SHP77 treated with DMSO at 0.1 percent for 48 hours (cell line): ENCODE measurements around the gene ZFPM1.
"Not testable (repeated sequence)": the region's sequence is repeated elsewhere in the genome, so short reads cannot be mapped to it uniquely, and the experiment has no call there.

Source experiments
- DNase-seq: peaks from one replicate; lab custom pipeline; 2025; lab: John Stamatoyannopoulos, UW

ZFPM1 gene

DNA sequence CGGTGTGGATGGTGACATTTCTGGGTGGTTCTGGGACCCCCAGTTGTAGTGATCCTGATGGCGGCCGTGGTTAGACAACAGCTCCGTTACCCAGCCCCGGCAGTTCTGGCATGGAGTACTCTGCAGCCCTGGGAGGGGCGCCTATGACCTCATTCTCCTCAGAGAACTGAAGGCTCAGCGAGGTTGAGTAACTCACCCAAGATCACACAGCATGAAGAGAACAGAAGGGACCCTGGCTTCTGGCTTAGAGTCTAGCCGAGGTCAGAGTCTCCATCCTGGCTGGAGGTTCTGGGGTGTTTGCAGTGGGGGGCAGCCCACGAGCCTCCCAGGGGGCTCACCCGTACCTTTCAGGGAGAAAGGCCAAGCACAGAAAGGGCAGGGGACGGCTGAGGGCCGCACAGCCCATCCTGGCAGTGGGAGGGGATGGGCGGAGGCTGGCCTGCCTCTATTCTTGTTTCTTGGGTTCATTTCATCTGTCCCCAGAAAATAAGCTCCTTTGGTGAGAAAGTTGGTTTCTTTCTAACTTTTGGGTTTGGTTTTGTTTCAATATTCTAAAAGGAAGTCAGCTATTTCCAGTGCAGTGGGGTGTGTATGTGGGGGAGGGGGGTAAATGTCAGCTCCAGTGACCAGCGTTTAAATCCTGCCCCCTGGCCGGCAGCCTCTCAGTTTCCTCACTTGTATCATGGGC lies 13.2 kb downstream of the ZFPM1 start:
- no peak for DNase-seq

DNA sequence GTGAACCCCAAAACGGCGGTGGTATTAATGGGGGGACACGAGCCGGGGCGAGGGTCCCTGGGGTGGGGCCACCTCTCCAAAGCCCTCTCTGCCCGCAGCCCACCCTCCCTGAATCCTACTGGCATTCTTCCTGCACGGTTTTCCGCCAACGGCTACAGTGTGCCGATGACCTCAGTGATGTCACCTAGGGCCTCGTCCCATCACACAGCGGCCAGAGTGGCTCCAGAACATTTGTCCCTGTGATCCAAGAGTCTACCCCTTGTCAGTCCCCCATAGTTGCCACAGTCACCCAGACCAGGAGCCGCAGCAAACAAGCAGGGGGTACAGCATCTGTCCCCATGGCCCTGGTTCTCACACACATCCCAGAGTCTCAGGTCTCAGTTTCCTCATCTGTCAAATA lies 13.9 kb downstream of the ZFPM1 start:
- DNase-seq, result no peak

DNA sequence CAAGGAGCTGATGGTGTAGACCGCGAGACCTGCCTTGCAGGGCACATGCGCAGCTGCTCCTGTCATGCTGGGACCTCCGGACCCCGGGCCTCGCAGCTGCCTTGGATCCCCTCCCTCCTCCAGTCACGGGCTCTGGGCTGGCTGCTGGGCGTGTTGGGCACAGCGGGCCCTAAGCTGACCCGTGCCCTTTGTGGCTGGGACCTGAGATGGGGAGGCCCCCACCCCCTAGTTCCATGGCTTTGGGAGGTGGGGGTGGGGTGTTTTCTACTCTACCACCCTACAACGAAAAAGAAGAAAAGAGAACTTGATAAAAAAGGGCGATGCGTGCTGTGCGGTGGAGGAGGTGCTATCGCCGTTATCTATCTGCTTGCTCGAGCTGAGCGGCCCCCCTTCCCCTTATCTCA lies 14.5 kb downstream of the ZFPM1 start:
- no peak for DNase-seq

DNA sequence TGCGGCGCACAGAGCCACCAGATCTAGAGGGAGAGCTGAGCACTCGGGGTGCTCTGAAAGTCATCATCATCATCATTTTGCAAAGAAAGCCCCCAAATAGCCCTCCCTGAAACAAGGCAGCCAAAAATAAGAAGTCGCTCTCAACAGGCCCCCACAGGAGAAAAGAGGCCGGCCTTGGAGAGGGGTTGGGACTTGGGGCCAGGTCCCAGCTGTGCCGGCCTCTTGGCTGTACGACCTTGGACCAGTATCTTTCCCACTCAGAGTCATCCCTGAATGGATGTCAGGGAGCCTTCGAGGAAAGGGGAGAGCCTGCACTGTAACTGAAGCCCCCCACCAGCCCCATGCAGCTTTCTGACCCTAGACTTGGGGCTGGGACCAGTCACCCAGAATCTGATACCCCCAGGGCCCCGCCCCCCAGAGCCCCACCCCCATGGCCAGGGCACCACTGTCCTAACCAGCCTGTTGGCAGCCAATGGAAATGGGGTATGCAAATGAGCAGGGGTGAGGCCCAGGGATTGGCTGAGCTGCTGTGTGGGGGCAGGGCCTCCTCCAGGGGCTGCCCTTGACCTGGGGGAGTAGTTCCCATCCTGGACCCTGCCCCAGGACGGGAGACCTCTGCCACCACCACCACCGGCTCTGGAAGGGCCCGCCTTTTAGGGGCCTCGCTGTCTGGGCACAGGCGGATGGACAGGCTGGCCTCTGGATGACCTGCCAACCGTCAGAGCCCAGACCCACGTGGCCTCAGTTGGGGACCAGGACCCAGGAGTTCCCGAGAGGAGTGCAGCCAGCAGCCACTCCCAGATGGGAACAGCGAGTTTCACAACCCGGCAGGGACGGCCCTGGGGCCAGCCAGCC lies 15.4 kb downstream of the ZFPM1 start:
- no peak for DNase-seq

DNA sequence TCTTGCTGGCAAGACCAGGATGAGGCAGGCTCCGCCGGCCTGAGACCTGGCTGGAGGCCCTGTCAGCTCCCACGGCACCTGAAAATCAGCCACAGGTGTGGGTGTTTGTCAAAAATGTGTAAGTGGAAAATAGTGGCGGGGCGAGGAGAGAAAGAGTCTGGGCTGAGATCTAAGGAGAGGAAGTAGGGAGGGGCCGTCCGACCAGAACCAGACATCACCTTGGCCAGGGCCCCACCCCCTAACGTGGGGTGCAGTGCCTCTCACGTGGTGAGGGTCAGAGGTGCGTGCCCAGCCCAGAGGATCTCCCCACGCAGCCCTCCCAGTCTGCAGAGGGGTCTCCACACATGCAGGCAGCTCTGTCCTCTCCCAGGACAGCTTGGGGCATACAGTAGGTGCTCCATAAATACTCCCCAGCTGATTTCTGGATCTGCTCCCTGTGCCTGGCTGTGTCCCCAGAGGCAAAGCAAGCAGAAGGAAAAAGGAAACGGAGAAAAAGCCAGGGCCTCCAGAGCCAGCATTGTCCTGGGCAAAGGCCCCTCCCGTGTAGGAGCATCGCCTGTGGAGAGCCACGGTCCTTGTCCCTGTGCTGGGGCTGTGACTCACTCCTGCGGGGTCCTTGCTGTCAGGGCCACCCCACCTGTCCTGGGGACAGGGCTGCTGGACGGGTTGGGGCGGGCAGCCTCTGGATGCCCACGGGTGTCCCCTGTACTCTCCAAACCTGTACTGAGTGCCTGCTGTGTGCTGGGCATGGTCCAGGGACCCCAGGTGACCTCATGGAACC lies 16.7 kb downstream of the ZFPM1 start:
- DNase-seq, result no peak

DNA sequence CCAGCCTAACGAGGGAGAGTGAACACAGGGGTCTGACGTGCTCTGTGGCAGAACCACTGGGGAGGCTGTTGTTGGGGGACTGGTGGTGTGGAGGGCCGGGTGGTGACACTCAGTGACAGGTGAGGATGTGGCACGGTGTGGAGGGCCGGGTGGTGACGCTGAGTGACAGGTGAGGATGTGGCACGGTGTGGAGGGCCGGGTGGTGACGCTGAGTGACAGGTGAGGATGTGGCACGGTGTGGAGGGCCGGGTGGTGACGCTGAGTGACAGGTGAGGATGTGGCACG lies 17.3 kb downstream of the ZFPM1 start:
- not testable (repeated sequence) for DNase-seq

DNA sequence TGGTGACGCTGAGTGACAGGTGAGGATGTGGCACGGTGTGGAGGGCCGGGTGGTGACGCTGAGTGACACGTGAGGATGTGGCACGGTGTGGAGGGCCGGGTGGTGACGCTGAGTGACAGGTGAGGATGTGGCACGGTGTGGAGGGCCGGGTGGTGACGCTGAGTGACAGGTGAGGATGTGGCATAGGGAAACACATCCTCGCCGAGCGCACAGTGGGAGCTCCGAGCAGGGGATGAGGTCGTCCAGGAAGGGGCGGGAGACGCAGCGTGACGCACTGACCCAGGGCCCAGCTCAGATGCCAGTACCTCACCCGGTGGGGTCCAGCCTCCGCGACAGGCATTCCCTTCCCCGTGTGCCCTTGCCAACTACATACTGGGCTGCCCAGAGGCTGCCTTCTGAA lies 17.6 kb downstream of the ZFPM1 start:
- DNase-seq, result not testable (repeated sequence)

DNA sequence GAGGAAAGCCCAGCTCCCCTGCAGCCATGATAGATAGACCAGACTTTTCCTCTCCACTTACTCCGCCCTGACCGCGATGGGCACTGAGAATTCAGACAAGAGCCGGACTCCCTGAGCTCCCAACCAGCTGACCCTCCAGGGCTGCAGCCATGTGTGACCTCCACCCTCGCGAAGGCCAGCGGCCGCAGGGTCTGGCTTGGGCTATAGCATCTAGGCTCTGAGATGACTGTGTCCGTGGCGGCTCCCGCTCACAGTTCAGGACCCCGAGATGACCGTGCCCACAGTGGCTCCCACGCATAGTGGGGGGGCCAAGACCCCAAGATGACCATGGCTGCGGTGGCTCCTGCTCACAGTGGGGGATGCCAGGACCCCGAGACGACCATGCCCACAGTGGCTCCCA lies 18.0 kb downstream of the ZFPM1 start:
- DNase-seq, result no peak

DNA sequence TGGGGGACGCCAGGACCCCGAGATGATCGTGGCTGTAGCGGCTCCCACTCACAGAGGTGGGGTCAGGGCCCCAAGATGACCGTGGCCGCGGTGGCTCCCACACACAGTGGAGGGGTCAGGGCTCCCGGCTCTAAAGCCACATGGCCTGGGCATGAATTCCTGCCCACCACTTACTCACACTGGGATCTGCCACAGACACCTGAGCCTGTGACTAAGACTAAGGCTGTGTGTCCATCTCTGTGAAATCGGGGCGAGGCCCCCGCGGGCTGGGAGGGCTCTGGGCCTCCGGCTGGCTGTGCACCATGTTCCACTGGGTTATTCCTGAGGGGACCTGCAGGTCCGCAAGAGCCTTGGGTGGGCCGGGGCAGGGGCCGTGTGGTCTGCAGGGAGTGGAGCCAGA lies 18.5 kb downstream of the ZFPM1 start:
- DNase-seq, result no peak

DNA sequence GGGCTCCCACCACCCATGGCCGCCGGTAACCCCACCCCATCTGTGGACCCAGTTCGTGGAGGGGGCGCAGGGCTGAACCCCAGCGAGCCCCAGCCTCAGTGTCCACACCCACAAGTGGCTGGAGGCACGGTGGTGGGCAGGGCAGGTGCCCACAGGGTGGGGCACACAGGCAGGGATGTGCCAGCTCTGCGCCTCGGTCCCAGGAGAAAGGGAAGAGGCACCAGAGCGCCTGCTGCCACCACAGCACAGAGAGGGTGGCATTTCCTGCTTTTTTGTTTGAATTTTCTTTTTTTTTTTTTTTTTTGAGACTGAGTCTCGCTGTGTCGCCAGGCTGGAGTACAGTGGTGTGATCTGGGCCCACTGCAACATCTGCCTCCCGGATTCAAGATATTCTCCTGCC lies 19.0 kb downstream of the ZFPM1 start:
- no peak for DNase-seq

DNA sequence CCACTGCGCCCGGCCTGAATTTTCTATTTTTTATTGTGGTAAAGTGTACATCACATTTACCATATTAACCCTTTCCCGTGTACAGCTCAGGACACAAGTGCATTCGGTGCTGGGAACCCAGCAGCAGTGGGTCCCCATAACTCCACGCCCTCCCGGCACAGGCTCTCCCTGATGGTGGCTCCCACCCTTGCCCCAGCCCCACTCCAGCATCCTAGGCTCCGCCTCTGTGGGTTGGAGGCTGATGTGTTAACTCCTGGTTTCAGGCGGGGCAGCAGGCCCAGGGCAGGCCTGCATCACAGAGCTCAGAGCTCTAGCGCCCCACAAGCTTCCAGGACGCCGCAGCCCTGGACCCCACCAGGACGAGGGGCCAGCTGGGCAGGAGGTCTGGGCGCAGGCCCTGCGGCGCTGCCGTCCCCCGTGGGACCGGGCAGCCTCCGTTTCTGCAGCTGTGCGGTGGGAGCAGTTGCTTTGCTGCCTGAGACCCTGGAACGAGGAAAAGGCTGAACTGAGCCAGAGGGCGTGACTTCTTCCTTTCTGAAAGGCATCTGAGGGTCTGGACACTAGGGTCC lies 19.6 kb downstream of the ZFPM1 start:
- DNase-seq, result no peak

DNA sequence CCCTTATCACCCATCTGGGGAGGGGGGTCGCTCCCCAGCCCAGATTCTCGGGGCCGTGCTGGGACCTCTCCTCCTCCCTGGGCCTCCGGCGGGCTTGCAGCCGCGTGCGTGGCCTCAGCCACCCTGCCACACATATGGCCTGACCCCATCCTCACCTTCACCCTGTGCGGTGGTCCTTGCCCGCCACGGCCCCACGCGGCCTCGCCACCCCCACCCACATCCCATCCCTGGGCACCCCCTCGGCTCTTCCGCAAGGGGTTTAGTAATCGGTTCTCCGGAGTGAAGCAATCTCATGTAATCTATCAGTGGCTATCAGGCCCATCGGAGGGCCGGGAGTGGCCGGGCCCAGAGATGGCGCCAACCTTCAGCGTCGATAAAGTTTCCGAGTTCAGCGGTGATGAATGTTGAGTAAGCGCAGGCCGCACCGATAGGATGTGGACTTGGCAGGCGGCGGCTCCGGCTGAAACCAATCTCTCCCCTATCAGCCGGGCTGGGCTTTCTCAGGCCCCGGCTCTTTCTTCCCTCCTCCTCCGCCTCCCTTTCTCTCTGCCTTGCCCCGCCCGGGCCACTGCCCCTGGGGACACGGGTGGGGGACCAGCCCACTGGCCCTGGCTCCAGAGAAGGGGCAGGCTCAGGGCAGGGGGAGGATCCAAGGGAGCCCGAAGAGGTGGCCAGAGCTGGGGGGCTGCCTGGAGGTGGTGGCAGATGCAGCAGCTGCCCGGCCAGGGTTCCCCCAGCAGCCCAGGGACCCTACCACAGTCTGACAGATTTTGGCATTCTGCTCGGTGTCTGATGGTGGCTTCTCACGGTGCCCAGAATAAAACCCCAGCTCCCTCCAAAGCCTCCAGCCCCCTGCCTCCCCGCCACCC lies 20.8 kb downstream of the ZFPM1 start:
- DNase-seq, result no peak

DNA sequence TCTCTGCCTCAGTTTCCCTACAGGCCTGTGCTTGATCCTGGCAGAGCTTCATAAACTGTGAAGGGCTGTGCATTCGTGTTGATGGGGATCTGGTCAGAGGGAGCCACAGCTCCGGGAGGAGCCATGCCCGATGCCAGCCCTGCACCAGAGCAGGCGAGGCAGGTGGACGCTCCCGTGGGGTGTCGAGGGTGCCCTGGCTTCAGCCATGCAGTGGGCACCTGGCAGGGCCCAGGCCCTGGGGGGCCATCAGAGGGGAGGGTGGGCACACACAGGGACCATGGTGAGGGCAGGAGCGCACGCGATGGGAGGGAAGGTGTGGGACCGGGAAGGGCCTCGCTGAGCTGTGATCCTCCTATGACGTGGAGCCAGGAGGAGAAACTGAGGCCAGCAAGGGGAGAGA lies 22.0 kb downstream of the ZFPM1 start:
- DNase-seq, result no peak

DNA sequence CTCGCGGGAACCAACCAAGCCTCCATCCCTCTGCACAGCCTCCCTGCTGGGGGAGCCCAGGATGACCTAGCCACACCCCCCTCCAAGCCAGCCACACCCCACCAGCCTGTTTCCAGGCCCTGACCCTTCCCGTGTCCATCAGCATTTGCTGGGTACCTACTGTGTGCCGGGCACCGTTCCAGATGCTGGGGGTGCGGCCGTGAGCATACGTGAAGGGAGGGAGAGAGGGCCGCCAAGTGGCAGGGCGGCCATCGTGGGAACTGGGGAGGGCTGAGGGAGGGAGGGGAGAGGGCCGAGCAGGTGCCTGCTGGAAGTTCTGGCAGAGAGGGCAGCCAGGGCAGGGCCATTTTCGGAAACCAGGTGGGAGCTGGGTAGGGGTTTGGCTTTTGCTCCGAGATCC lies 23.1 kb downstream of the ZFPM1 start:
- no peak for DNase-seq

DNA sequence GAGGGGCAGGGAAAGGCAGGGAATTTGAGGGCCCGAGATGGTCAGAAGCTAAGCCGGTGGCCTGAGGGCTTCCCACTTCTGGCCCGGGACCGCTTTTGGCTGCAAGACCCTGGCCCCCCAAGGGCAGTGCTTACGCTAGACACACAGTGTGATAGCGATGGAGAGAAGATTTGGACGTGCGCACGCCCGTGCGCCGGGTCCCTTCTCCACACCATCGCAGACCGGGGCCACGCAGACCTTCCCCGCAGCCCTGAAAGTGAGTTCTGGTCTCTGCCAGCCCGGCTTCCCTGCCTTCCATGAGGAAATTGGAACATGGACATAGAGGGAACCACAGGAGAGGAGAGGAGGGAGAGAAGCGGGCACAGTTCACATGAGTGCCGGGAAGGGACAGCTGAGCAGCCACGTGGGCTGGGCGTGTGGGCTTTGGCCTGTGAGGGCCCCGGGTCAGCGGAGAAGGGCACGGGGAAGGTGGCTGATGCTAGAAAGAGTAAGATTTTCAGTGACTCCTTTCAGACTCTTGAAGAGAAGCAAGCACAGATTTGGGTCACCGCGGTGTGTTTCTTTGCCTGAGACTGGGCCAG lies 23.8 kb downstream of the ZFPM1 start:
- DNase-seq, result no peak

DNA sequence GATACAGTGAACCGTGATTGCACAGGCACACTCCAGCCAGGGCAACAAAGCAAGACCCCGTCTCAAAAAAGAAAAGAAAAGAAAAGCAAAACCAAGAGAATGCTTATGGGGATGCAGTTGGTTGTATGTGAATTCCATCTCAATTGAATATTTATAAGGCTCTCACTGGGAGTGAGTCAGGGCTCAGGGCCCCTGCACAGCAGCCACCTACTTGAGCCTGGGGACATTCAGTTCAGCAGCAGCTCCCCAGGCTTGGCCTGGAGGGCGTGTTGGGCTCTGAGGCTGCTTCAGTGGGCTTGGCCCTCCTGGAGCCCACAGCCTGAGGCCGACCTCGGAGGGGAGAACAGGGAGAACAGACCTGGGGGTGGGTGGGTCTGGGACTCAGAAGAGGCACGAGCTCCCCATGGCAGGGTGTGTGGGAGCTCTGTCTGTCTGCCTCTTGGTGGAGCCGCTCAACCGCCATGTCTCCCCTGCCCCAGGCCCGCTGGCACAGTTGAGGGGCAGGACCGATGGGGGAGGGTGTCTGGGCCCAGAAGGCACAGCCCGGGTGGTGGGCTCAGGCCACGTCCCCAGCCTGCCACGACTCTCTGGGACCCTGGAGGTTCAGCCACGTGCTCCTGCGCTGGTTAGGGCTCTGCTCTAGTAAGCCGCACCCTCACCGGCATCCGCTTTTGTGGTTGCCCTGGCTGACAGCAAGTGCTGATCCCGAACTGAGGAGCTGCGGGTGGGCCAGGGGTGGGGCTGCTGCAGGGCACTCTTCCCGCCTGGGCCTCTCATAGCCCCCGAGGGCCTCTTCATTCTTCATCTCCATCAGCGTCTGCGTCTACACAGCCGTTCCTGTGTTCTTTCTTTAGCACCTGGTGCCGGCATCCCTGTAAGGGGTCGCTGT lies 24.8 kb downstream of the ZFPM1 start:
- DNase-seq, result no peak

DNA sequence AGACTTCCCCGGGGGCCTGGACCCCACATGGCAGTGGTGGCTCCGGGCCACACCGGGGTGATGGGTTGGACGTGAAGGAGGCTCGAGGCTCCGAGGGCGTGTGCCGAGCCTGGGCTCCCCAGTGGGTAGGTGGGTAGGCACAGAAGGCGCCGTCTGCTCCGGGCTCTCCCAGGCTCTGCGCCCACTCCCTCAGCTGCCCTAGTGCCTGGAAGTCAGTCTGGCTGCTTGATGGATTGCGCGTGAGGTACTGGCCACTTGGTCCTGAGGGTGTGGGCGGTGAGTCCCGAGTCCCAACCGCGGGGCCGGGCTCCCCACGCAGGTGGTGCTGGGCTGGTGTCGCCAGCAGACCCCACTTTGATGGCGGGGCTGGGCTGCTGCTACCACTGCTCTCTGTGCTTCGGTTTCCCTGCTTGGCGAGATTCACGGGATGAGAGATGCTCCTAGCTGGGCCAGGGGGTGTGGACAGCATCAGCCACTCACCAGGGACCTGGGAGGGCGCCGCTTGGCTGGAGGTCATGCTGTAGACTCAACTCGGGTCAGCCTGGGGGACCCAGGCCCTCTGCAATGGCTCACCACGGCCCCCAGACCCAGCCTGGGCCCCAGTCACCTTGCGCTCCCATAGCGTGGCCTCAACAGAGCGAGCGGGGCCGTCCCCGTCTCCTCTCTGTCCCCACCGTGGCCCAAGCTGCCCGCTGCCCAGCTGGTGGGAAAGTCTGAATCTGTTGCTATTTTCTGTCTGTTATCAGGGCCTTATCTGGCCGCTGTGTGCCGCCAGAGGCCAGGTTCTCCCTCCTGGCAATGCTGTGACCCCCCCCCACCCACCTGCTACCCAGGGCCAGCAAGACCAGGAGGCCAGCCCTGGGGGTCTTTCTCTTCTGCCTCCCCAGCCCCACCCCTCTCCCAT lies 26.1 kb downstream of the ZFPM1 start:
- no peak for DNase-seq

DNA sequence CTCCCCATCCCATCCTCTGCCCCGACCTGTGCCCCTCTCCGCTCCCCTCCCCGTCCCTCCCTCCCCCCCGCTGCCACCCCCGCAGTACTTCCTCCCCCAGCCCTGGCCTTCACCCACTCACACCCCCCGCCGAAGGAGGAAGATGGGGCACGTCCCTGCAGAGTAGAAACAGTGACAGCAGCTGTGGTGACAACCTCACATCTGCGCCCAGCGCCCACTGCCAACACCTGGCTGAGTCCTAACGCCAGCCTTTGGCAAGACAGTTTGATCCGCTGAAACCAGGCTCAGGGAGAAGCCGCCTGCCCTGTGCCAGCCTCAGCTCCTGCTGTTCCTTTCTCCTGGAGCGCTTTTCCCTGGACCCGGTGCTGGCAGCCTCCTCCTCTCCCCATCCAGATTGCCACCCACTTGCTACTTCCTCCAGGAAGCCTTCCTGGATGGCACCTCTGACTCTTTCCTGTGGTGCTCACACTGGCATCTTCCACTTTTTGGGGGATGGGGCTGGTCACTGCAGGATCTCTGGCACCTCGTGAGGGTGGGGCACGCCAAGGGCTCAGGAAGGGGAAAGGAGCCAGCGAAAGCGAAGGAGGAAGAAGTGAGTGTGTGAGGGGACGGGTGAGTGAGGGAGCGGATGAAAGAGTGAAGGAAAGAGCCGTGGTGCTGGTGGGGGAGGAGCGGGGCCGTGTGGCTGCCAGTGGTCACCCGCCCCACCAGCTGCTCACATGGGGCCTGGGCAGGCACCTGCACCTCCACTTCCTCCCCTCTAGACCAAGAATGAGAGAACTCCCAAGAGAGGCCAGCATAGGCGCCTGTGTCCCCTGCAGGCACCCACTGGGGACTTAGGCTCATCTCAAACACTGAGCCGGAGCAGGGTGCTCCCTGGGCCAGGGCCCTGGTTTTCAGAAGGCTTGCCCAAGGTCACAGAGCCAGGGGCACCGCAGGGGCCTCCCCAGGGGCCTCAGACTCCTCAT lies 27.0 kb downstream of the ZFPM1 start:
- no peak for DNase-seq
